ENCODE results near the gene SP140.
A peak's percentile ranks its signal among the peaks of the same experiment; 100 is the strongest.
"Not testable (repeated sequence)": the region's sequence is repeated elsewhere in the genome, so short reads cannot be mapped to it uniquely, and the experiment has no call there.

Gene SP140

DNA sequence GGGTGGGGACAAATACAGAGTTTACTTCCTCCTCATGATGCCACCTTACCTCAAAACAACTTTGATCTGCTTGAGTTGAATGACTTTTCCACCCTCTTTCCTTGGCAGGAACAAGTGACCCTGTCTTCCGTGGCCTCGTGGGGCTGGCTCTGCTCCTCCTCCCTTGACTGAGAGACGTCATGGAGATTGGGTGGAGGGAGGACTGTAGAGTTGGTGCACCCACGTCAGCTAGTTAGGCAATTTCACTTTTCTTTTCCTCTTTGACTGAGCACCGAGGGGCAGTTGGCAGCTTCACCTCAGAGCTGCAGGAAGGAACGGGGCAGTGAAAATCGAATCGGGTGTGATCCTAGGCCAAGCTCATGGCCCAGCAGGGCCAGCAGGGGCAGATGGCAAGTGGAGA, at the start of gene SP140:
Gene SP140 (plus strand): TSS at position 251 of the 400 bp plus-strand sequence. CDS start 109 bp downstream, at position 360.
- no peak for DNase-seq (ENCODE audit: low spot score)

GRCh38 chr2:230176996-230177395, 48.5 kb upstream of the SP140 start:
- DNase-seq (ENCODE audit: low spot score), result no peak

GRCh38 chr2:230178546-230179485, 46.7 kb upstream of the SP140 start:
- DNase-seq (ENCODE audit: low spot score), result no peak

- DNase-seq (ENCODE audit: low spot score), result no peak
These were observed 45.6 kb upstream of the SP140 start for GRCh38 chr2:230179907-230180306.

- no peak for DNase-seq (ENCODE audit: low spot score)
These were observed 44.3 kb upstream of the SP140 start for GRCh38 chr2:230181195-230181594.

GRCh38 chr2:230184727-230185578, 40.6 kb upstream of the SP140 start:
- no peak for DNase-seq (ENCODE audit: low spot score)

- no peak for DNase-seq (ENCODE audit: low spot score)
These were observed 23.0 kb upstream of the SP140 start for GRCh38 chr2:230202430-230203109.

DNA sequence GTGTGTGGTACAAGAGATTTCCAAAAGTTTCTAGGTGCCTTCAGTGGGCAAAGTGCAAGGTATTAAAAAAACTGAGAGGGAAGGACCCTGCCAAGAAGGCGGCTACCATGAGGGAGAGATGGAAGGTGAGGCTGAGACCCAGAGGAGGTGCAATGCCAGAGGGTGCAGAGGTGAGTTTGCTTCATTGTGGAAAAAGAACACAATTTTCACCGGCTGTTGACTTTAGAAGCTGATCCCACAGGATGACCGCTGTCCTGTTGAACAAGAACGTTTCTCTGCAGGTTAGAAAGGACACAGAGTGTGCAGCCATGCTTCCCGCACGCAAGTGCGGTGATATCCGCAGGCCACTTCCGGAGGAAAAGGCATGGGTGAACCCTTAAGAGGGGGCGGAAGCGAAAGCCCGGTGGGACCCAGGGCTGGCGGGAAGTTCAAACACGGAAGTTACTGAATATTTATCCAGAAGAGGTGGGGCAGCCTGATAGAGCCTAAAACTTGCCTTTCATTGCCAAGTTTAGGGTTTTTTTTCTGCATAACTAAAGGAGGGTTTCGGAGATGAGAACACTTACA, 22.3 kb upstream of the SP140 start:
- no peak for DNase-seq (ENCODE audit: low spot score)

DNA sequence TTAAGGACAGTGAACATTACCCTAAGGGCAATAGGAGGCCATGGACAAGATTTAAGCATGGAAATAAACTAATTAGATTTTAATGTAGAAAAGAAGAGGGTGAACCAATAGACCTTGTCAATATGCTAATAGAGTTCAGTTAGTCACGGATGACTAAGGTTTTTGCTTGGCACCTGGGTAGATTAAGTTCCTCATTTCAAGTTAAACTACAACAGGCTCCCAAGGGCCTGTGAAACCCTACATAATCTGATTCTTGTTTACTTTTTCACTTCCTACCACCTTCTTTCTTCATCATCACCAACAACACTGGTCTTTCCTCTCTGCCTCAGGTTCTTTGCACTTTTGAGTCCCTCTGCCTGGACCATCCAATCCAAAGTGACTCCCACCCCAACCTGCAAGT, 20.5 kb upstream of the SP140 start:
- DNase-seq (ENCODE audit: low spot score), result no peak

DNA sequence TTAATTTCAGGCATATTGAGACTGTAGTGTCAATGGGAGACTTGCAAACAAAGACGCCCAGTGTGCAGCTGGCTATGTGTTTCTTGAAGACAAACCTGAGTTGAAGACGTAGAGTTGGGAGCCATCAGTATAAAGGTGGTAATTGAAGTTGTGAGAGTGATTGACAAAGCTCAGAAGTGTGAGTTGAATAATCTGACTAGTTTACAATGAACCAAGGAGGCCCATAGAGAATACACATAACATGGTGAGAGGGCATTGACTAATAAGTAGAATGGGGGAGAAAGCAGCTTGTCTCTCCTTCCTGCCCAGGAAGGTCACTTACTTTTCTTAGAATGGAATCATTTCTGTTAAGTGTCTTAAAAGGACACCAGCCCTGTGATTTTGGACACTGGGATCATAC, 19.8 kb upstream of the SP140 start:
- no peak for DNase-seq (ENCODE audit: low spot score)

- DNase-seq (ENCODE audit: low spot score), result no peak
These were observed 17.0 kb upstream of the SP140 start for GRCh38 chr2:230208576-230208975.

DNA sequence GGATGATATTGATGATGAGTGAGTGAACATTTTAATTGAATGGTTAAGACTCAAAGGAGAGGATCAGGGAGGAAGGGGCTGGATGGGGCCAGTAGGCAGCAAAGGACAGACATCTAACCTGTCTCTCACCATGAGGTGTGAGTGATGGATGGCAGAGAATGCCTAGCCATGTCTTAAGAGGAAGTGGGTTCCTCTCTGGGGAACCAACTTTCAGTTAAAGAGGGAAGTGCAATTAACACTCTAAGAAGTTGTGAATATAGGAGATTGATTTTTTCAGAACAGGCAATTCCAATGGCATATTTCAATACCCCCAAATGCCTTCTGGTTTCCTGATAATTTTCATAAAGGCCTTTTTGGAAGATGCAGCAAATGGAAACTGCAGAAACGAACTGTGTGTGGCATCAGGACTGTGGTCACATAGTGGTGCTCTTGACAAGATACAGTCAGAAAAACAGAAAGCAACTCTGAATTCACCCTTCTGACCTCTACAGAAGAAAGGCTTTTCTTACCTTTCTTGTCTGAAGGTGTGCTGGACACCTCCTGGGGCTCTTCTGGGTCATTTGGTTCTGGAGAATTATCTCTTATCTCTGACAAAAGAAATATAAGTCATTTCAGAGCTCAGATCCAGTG, 16.0 kb upstream of the SP140 start:
- DNase-seq (ENCODE audit: low spot score), result no peak

GRCh38 chr2:230216489-230216888, 9.0 kb upstream of the SP140 start:
- no peak for DNase-seq (ENCODE audit: low spot score)

DNA sequence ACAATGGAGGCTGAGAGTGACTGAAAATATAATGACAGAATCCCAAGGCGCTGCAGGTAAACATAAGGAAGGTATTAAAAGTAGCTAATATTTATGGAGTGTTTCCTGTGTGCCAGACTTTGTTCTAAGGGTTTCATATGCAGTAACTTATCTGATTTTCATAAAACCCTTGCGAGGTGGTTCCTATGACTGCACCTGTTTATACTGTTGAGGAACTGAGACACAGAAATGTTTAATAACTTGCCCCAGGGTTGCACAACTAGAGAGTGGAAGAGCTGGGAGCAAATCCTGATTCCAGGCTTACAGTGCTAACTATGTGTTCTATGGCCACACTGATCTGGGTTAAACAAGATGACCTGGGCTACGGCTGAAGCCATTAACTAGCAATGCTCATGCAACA, 8.1 kb upstream of the SP140 start:
- no peak for DNase-seq (ENCODE audit: low spot score)

DNA sequence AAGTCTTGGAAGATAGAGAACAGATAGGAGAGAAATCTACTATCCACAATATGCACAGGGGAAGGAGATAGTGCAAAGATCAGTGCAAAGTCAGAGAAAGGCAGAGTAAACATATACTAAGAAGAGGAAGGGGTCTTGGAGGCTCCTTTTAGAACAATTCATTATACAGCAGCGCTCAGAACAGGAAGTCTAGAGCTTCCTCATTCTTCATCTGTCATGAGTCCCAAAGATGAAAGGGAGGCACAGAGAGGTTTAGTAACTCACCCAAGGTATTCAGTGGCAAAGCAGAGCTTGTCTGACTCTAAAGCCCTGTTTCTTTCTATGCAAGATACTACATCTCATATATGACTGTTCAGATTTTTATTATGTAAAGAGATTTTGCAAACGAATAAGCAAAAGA, 7.1 kb upstream of the SP140 start:
- no peak for DNase-seq (ENCODE audit: low spot score)

GRCh38 chr2:230219419-230220331, 5.9 kb upstream of the SP140 start, which contains the start of gene SP110:
Gene SP110, minus strand, starts transcription at chr2:230219984. Its CDS starts 3,057 bp downstream, at chr2:230216927.
- peak; percentile 71 for DNase-seq (ENCODE audit: low spot score)

GRCh38 chr2:230220347-230220969, 5.1 kb upstream of the SP140 start:
- no peak for DNase-seq (ENCODE audit: low spot score)

GRCh38 chr2:230221493-230221892, 4.0 kb upstream of the SP140 start:
- DNase-seq (ENCODE audit: low spot score), result no peak

- DNase-seq (ENCODE audit: low spot score), result not testable (repeated sequence)
These were observed 2.7 kb upstream of the SP140 start for GRCh38 chr2:230222829-230223228.

GRCh38 chr2:230224458-230224857, 1.1 kb upstream of the SP140 start:
- no peak for DNase-seq (ENCODE audit: low spot score)
